HG03571 (cell line): ENCODE results near the gene AUNIP.
A peak's percentile ranks its signal among the peaks of the same experiment; 100 is the strongest.

ENCODE experiments used
- ATAC-seq: cut with Tn5 transposase; IDR thresholded peaks from one replicate; pipeline ENCODE4 v1.9.1; 2021; ENCODE audit not compliant: unreplicated experiment

The AUNIP gene

GRCh38 chr1:25832336-25833037 is 26.8 kb downstream of the AUNIP start:
- no peak for ATAC-seq

- ATAC-seq = no peak
Observed at GRCh38 chr1:25831569-25832196, 27.6 kb downstream of the AUNIP start.

GRCh38 chr1:25829046-25829445 is 30.2 kb downstream of the AUNIP start:
- no peak for ATAC-seq

- ATAC-seq = no peak
Observed at GRCh38 chr1:25828491-25828890, 30.8 kb downstream of the AUNIP start.

- no peak for ATAC-seq
Observed at GRCh38 chr1:25826571-25826970, 32.7 kb downstream of the AUNIP start.

- ATAC-seq = no peak
Observed at GRCh38 chr1:25825605-25826004, 33.7 kb downstream of the AUNIP start.

- ATAC-seq = no peak
Observed at GRCh38 chr1:25821630-25822091, 37.6 kb downstream of the AUNIP start.

- ATAC-seq = no peak
Observed at GRCh38 chr1:25821112-25821476, 38.2 kb downstream of the AUNIP start.

- ATAC-seq = peak; percentile 34
Observed at GRCh38 chr1:25820247-25821111, 38.8 kb downstream of the AUNIP start.

GRCh38 chr1:25819491-25820246 is 39.6 kb downstream of the AUNIP start, which contains the start of gene MTFR1L:
MTFR1L (plus strand) TSS chr1:25819954; CDS start chr1:25823105, 3,151 bp downstream.
- ATAC-seq = peak; percentile 77

- ATAC-seq = no peak
Observed at GRCh38 chr1:25818569-25818968, 40.7 kb downstream of the AUNIP start.

GRCh38 chr1:25817840-25818501 is 41.3 kb downstream of the AUNIP start:
- no peak for ATAC-seq

GRCh38 chr1:25816112-25816718 is 43.0 kb downstream of the AUNIP start:
- ATAC-seq = no peak

- ATAC-seq = no peak
Observed at GRCh38 chr1:25815208-25816111, 43.8 kb downstream of the AUNIP start.

GRCh38 chr1:25814549-25815087 is 44.6 kb downstream of the AUNIP start:
- no peak for ATAC-seq

- ATAC-seq = no peak
Observed at GRCh38 chr1:25813734-25814471, 45.4 kb downstream of the AUNIP start.

- ATAC-seq = no peak
Observed at GRCh38 chr1:25813071-25813733, 46.1 kb downstream of the AUNIP start.
